Stimulated activated CD4-positive, alpha-beta T cell treated with anti-CD3 and anti-CD28 coated beads, Interleukin-1b, Interleukin-23, amount 100 ng/mL, for 4 hours (primary cell): ENCODE results near the gene GAREM2.

Experiments used
- DNase-seq, 2 donors: peaks; one replicate each; pipeline ENCODE4 v3.0.0-alpha.2; 2020; ENCODE audit warnings: low read depth in 2 of 2

GAREM2 gene

GRCh38 chr2:26187537-26188104 is 14.7 kb downstream of the GAREM2 start:
- no peak for DNase-seq

GRCh38 chr2:26189123-26189522 is 16.2 kb downstream of the GAREM2 start:
- no peak for DNase-seq

GRCh38 chr2:26189751-26190150 is 16.9 kb downstream of the GAREM2 start:
- DNase-seq = no peak

- no peak for DNase-seq
Measured at GRCh38 chr2:26190369-26190768, 17.5 kb downstream of the GAREM2 start.

GRCh38 chr2:26191316-26192159 is 18.6 kb downstream of the GAREM2 start:
- no peak for DNase-seq

GRCh38 chr2:26193578-26194231 is 20.8 kb downstream of the GAREM2 start:
- no peak for DNase-seq

- DNase-seq = no peak
Measured at GRCh38 chr2:26195040-26195984, 22.4 kb downstream of the GAREM2 start.

- no peak for DNase-seq
Measured at GRCh38 chr2:26196683-26197418, 24.0 kb downstream of the GAREM2 start.

GRCh38 chr2:26197516-26197915 is 24.6 kb downstream of the GAREM2 start:
- no peak for DNase-seq

- no peak for DNase-seq
Measured at GRCh38 chr2:26202981-26203490, 30.1 kb downstream of the GAREM2 start.

GRCh38 chr2:26203906-26204305 is 31.0 kb downstream of the GAREM2 start:
- no peak for DNase-seq

GRCh38 chr2:26212011-26212410 is 39.1 kb downstream of the GAREM2 start:
- no peak for DNase-seq

- no peak for DNase-seq
Measured at GRCh38 chr2:26214759-26215158, 41.9 kb downstream of the GAREM2 start.

GRCh38 chr2:26215833-26216232 is 42.9 kb downstream of the GAREM2 start:
- no peak for DNase-seq

- no peak for DNase-seq
Measured at GRCh38 chr2:26216587-26216986, 43.7 kb downstream of the GAREM2 start.

- no peak for DNase-seq
Measured at GRCh38 chr2:26217720-26218119, 44.8 kb downstream of the GAREM2 start.

GRCh38 chr2:26223018-26223417 is 50.1 kb downstream of the GAREM2 start:
- DNase-seq = no peak

- no peak for DNase-seq
Measured at GRCh38 chr2:26224095-26224494, 51.2 kb downstream of the GAREM2 start.

GRCh38 chr2:26229595-26229994 is 56.7 kb downstream of the GAREM2 start:
- no peak for DNase-seq

GRCh38 chr2:26230806-26231205 is 57.9 kb downstream of the GAREM2 start:
- no peak for DNase-seq

- no peak for DNase-seq
Measured at GRCh38 chr2:26235089-26235488, 62.2 kb downstream of the GAREM2 start.
